Measurements from ENCODE around the gene FOXK1.

FOXK1 gene

DNA sequence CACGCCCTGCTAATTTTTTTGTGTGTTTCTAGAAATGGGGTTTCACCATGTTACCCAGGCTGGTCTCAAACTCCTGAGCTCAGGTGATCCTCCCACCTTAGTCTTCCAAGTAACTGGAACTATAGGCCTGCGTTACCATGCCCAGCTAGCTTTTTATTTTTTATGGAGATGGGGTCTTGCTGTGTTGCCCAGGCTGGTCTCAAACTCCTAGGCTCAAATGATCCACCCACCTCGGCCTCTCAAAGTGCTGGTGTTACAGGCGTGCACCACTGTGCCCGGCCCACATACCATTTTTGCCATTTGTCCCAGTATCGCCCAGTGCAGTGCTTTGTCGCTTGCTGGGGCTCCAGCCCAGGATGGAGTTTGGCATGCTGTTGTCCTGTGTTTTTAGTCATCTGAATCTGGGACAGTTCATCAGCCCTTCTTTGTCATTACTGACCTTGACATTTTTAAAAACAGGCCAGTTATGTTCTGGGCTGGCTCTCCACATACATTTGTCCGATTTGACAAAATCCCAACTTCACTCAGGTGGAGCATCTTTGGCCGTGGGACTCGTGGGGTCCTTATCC is 16.7 kb downstream of the FOXK1 start:
- WGBS, 2 donors (ENCODE audit: extremely low coverage in 2 of 2, insufficient read length in 2 of 2, insufficient replicate concordance in 1 of 2) = no CpG with 5 or more reads among the region's 10 CpGs
- H3K27ac ChIP-seq (replicated peaks; ENCODE audit: low read length) = no peak overlapping the region
- DNase-seq (ENCODE audit: low spot score) = no peak

GRCh38 chr7:4699841-4700240 is 17.7 kb downstream of the FOXK1 start:
- no peak overlapping the region for H3K14ac ChIP-seq (ENCODE audit: low read length)
- DNase-seq (ENCODE audit: low spot score) = no peak
- no peak overlapping the region for H2BK5ac ChIP-seq (ENCODE audit: low read length)
- H3K36me3 ChIP-seq (replicated peaks in 1 of 2; ENCODE audit: control insufficient read depth in 2 of 2, insufficient read depth in 2 of 2, low read length in 2 of 2) = peaks cover 0 to 6% of the 10 kb centered on the region in 2 donors
- no peaks in the 10 kb centered on the region for H3K9me3 ChIP-seq (replicated peaks in 1 of 2; ENCODE audit: control insufficient read depth in 2 of 2, insufficient read depth in 1 of 2, low read depth in 1 of 2, low read length in 2 of 2)
- no peaks in the 10 kb centered on the region for H3K27me3 ChIP-seq (ENCODE audit: control insufficient read depth in 3 of 3, insufficient read depth in 3 of 3, low read depth in 1 of 3, low read length in 3 of 3)
- H3K4me3 ChIP-seq (ENCODE audit: low read length in 2 of 2) = no peak overlapping the region
- peaks cover 2 to 7% of the 10 kb centered on the region in 2 donors for H3K4me1 ChIP-seq (ENCODE audit: control insufficient read depth in 2 of 2, insufficient read depth in 1 of 2, low read depth in 1 of 2, low read length in 2 of 2)
- no CpG with 5 or more reads among the region's 10 CpGs for WGBS, 2 donors (ENCODE audit: extremely low coverage in 2 of 2, insufficient read length in 2 of 2, insufficient replicate concordance in 1 of 2)
- no peak overlapping the region for H3K4me2 ChIP-seq (ENCODE audit: insufficient read depth, low read length, poor library complexity, severe bottlenecking)
- H4K8ac ChIP-seq (ENCODE audit: low read depth, low read length) = no peak overlapping the region
- H2BK15ac ChIP-seq (ENCODE audit: low read length) = no peak overlapping the region
- H3K27ac ChIP-seq (replicated peaks; ENCODE audit: low read length) = no peak overlapping the region
- no peak overlapping the region for H3K18ac ChIP-seq (ENCODE audit: low read length)
- no peak overlapping the region for H2BK120ac ChIP-seq (ENCODE audit: low read depth, low read length)
- no peak overlapping the region for H4K91ac ChIP-seq (ENCODE audit: low read depth, low read length, poor library complexity)
- H2AFZ ChIP-seq (ENCODE audit: low read length) = no peak overlapping the region
- no peak overlapping the region for H3K9ac ChIP-seq (ENCODE audit: low read depth, low read length, poor library complexity)
- H3K23ac ChIP-seq (ENCODE audit: low read depth, low read length, poor library complexity) = no peak overlapping the region
- H3K4ac ChIP-seq (ENCODE audit: low read length) = no peak overlapping the region
- no peak overlapping the region for H2BK12ac ChIP-seq (ENCODE audit: low read length)
- H2AK5ac ChIP-seq (ENCODE audit: low read depth, low read length) = no peak overlapping the region
- H3K79me1 ChIP-seq (ENCODE audit: low read depth, low read length) = peaks cover 8% of the 10 kb centered on the region

More for the DNA sequence above, 16.7 kb downstream of the FOXK1 start:
- no peak overlapping the region for H3K9ac ChIP-seq (ENCODE audit: low read depth, low read length, poor library complexity)
- H3K4me1 ChIP-seq (ENCODE audit: control insufficient read depth in 2 of 2, insufficient read depth in 1 of 2, low read depth in 1 of 2, low read length in 2 of 2) = peaks cover 2 to 7% of the 10 kb centered on the region in 2 donors
- no peak overlapping the region for H2AK5ac ChIP-seq (ENCODE audit: low read depth, low read length)
- no peak overlapping the region for H3K4me3 ChIP-seq (ENCODE audit: low read length in 2 of 2)
- peaks cover 0 to 8% of the 10 kb centered on the region in 2 donors for H3K36me3 ChIP-seq (replicated peaks in 1 of 2; ENCODE audit: control insufficient read depth in 2 of 2, insufficient read depth in 2 of 2, low read length in 2 of 2)
- H2BK12ac ChIP-seq (ENCODE audit: low read length) = no peak overlapping the region
- H3K14ac ChIP-seq (ENCODE audit: low read length) = no peak overlapping the region
- H2AFZ ChIP-seq (ENCODE audit: low read length) = no peak overlapping the region
- H3K79me1 ChIP-seq (ENCODE audit: low read depth, low read length) = peaks cover 8% of the 10 kb centered on the region
- no peak overlapping the region for H2BK5ac ChIP-seq (ENCODE audit: low read length)
- H3K18ac ChIP-seq (ENCODE audit: low read length) = no peak overlapping the region
- no peak overlapping the region for H4K8ac ChIP-seq (ENCODE audit: low read depth, low read length)
- H4K91ac ChIP-seq (ENCODE audit: low read depth, low read length, poor library complexity) = no peak overlapping the region
- no peaks in the 10 kb centered on the region for H3K27me3 ChIP-seq (ENCODE audit: control insufficient read depth in 3 of 3, insufficient read depth in 3 of 3, low read depth in 1 of 3, low read length in 3 of 3)
- H3K23ac ChIP-seq (ENCODE audit: low read depth, low read length, poor library complexity) = no peak overlapping the region
- no peak overlapping the region for H2BK120ac ChIP-seq (ENCODE audit: low read depth, low read length)
- no peaks in the 10 kb centered on the region for H3K9me3 ChIP-seq (replicated peaks in 1 of 2; ENCODE audit: control insufficient read depth in 2 of 2, insufficient read depth in 1 of 2, low read depth in 1 of 2, low read length in 2 of 2)
- H3K4ac ChIP-seq (ENCODE audit: low read length) = no peak overlapping the region
- H3K4me2 ChIP-seq (ENCODE audit: insufficient read depth, low read length, poor library complexity, severe bottlenecking) = no peak overlapping the region
- no peak overlapping the region for H2BK15ac ChIP-seq (ENCODE audit: low read length)

DNA sequence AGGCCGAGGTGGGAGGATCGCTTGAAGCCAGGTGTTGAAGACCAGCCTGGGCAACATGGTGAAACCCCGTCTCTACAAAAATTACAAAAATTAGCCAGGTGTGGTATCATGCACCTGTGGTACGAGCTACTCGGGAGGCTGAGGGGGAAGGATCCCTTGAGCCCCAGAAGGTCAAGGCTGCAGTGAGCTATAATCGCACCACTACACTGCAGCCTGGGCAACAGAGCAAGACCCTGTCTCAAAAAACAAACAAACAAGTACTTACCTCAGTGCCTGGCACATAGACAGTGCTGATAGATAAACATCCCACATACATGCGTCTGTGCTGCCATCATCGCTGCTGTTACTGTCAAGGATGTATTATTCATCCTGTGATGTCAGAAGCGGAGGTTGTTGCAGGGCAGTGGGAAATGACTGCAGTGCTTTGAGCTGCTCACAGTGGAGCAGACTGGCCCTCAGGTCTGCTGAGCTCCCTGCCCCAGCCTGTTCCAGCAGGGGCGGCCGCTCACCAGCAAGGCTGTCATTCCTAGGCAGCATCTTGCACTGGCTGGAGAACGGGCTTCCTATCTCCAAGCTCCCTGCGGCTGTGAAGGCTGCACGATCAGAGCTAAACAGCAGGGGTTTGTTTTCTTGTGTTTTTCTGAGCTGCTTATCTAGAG is 18.6 kb downstream of the FOXK1 start:
- H3K4me2 ChIP-seq (ENCODE audit: insufficient read depth, low read length, poor library complexity, severe bottlenecking) = no peak overlapping the region
- no peak overlapping the region for H3K23ac ChIP-seq (ENCODE audit: low read depth, low read length, poor library complexity)
- no peak overlapping the region for H4K8ac ChIP-seq (ENCODE audit: low read depth, low read length)
- no peak overlapping the region for H3K9ac ChIP-seq (ENCODE audit: low read depth, low read length, poor library complexity)
- H3K4me1 ChIP-seq (ENCODE audit: control insufficient read depth in 2 of 2, insufficient read depth in 1 of 2, low read depth in 1 of 2, low read length in 2 of 2) = peaks cover 2 to 7% of the 10 kb centered on the region in 2 donors
- no peaks in the 10 kb centered on the region for H3K9me3 ChIP-seq (replicated peaks in 1 of 2; ENCODE audit: control insufficient read depth in 2 of 2, insufficient read depth in 1 of 2, low read depth in 1 of 2, low read length in 2 of 2)
- H2BK12ac ChIP-seq (ENCODE audit: low read length) = no peak overlapping the region
- no peaks in the 10 kb centered on the region for H3K27me3 ChIP-seq (ENCODE audit: control insufficient read depth in 3 of 3, insufficient read depth in 3 of 3, low read depth in 1 of 3, low read length in 3 of 3)
- H2BK120ac ChIP-seq (ENCODE audit: low read depth, low read length) = no peak overlapping the region
- H3K36me3 ChIP-seq (replicated peaks in 1 of 2; ENCODE audit: control insufficient read depth in 2 of 2, insufficient read depth in 2 of 2, low read length in 2 of 2) = no peaks in the 10 kb centered on the region
- H3K4ac ChIP-seq (ENCODE audit: low read length) = no peak overlapping the region
- no peak overlapping the region for H2AFZ ChIP-seq (ENCODE audit: low read length)
- no CpG with 5 or more reads among the region's 14 CpGs for WGBS, 2 donors (ENCODE audit: extremely low coverage in 2 of 2, insufficient read length in 2 of 2, insufficient replicate concordance in 1 of 2)
- peaks cover 8% of the 10 kb centered on the region for H3K79me1 ChIP-seq (ENCODE audit: low read depth, low read length)
- no peak overlapping the region for H4K91ac ChIP-seq (ENCODE audit: low read depth, low read length, poor library complexity)
- H3K4me3 ChIP-seq (ENCODE audit: low read length in 2 of 2) = no peak overlapping the region
- no peak overlapping the region for H2BK15ac ChIP-seq (ENCODE audit: low read length)
- no peak overlapping the region for H3K27ac ChIP-seq (replicated peaks; ENCODE audit: low read length)
- H3K14ac ChIP-seq (ENCODE audit: low read length) = no peak overlapping the region
- DNase-seq (ENCODE audit: low spot score) = no peak
- H2AK5ac ChIP-seq (ENCODE audit: low read depth, low read length) = no peak overlapping the region
- H2BK5ac ChIP-seq (ENCODE audit: low read length) = no peak overlapping the region
- no peak overlapping the region for H3K18ac ChIP-seq (ENCODE audit: low read length)

DNA sequence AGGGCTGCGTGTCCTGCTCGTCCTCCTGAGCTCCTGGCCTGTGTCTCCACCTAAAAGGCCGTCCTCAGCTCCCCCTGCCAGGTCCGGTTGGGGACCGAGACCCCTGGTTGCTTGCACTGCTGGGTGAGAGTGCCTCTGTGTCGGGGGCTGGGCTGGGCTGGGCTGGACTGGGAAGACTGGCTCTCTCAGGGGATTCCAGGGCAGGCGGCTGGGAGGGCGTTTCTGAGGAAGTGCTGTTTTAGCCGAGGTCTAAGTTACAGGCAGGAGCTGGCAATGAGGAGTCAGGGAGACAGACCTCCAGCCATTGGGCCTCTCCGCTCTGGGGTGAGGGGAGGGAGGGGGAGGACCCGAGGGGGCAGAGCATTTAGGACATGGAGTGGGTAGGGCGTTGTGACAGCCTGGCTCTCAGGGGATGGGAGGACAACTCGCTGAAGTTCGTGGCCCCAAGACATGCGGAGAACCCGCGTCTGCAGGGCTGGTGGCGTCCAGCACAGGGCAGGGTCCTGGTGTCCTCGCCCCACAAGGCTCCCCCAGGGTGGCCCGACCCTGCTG is 20.9 kb downstream of the FOXK1 start:
- Histone ChIP-seq H3K9me3 (replicated peaks in 1 of 2; ENCODE audit: control insufficient read depth in 2 of 2, insufficient read depth in 1 of 2, low read depth in 1 of 2, low read length in 2 of 2) (no peaks in the 10 kb centered on the region), H3K4me1 (ENCODE audit: control insufficient read depth in 2 of 2, insufficient read depth in 1 of 2, low read depth in 1 of 2, low read length in 2 of 2) (peaks cover 11 to 20% of the 10 kb centered on the region in 2 donors), H2AK5ac (ENCODE audit: low read depth, low read length) (peak overlapping the region; percentile 51), H4K91ac (ENCODE audit: low read depth, low read length, poor library complexity) (no peak overlapping the region), H3K79me1 (ENCODE audit: low read depth, low read length) (peaks cover 4% of the 10 kb centered on the region), H3K36me3 (replicated peaks in 1 of 2; ENCODE audit: control insufficient read depth in 2 of 2, insufficient read depth in 2 of 2, low read length in 2 of 2) (no peaks in the 10 kb centered on the region), H2BK120ac (ENCODE audit: low read depth, low read length) (no peak overlapping the region), H3K27ac (replicated peaks; ENCODE audit: low read length) (no peak overlapping the region), H3K9ac (ENCODE audit: low read depth, low read length, poor library complexity) (peak overlapping the region; percentile 38), H4K8ac (ENCODE audit: low read depth, low read length) (no peak overlapping the region), H2AFZ (ENCODE audit: low read length) (no peak overlapping the region), H3K23ac (ENCODE audit: low read depth, low read length, poor library complexity) (no peak overlapping the region), H3K4me2 (ENCODE audit: insufficient read depth, low read length, poor library complexity, severe bottlenecking) (no peak overlapping the region), H2BK15ac (ENCODE audit: low read length) (no peak overlapping the region), H3K27me3 (ENCODE audit: control insufficient read depth in 3 of 3, insufficient read depth in 3 of 3, low read depth in 1 of 3, low read length in 3 of 3) (no peaks in the 10 kb centered on the region), H2BK12ac (ENCODE audit: low read length) (no peak overlapping the region), H3K14ac (ENCODE audit: low read length) (no peak overlapping the region), H2BK5ac (ENCODE audit: low read length) (peak overlapping the region; percentile 6), H3K4ac (ENCODE audit: low read length) (no peak overlapping the region), H3K4me3 (ENCODE audit: low read length in 2 of 2) (no peak overlapping the region), H3K18ac (ENCODE audit: low read length) (peak overlapping the region; percentile 23)
- no peak for DNase-seq (ENCODE audit: low spot score)
- no CpG with 5 or more reads among the region's 20 CpGs for WGBS, 2 donors (ENCODE audit: extremely low coverage in 2 of 2, insufficient read length in 2 of 2, insufficient replicate concordance in 1 of 2)

Measured in neuronal stem cell (in vitro differentiated cells).